BLaER1 treated with 17β-estradiol and CSF1 and Interleukin-3, amounts not matched to agents 10 nM and 100 nM (cell line): Measurements from ENCODE around the gene BAHD1.

ENCODE experiments used
- H3K27ac ChIP-seq, 11 experiments: shearing (Covaris generic); formaldehyde crosslinking; 2 replicates each; pipeline ENCODE4 v1.8.1; 2022
- H3K27me3 ChIP-seq, 11 experiments: shearing (Covaris generic); formaldehyde crosslinking; 2 replicates each; pipeline ENCODE4 v1.8.1; 2022
- H3K36me3 ChIP-seq, 11 experiments: shearing (Covaris generic); formaldehyde crosslinking; 2 replicates each; pipeline ENCODE4 v1.8.1; 2022
- H3K4me1 ChIP-seq, 10 experiments: shearing (Covaris generic); formaldehyde crosslinking; 2 replicates each; pipeline ENCODE4 v1.8.1; 2022
- H3K4me2 ChIP-seq, 11 experiments: shearing (Covaris generic); formaldehyde crosslinking; 2 replicates each; pipeline ENCODE4 v1.8.1; 2022
- H3K4me3 ChIP-seq, 10 experiments: shearing (Covaris generic); formaldehyde crosslinking; 2 replicates each; pipeline ENCODE4 v1.8.1; 2022
- H3K9ac ChIP-seq, 11 experiments: shearing (Covaris generic); formaldehyde crosslinking; 2 replicates each; pipeline ENCODE4 v1.8.1; 2022
- H3K9me3 ChIP-seq, 11 experiments: shearing (Covaris generic); formaldehyde crosslinking; replicated peaks in 1 of 11; 2 replicates each; pipeline ENCODE4 v1.8.1; 2022
- H4K20me1 ChIP-seq, 11 experiments: shearing (Covaris generic); formaldehyde crosslinking; 2 replicates each; pipeline ENCODE4 v1.8.1; 2022
- Cebpa-rat ChIP-seq, 11 experiments: shearing (Covaris generic); IDR thresholded peaks; 2 replicates each; pipeline ENCODE4 v1.8.1; 2022

BAHD1 gene

GRCh38 chr15:40407330-40407990, 33.3 kb upstream of the BAHD1 start:
- Histone ChIP-seq H3K4me2 (peak overlapping the region; percentile 88 to 98 (median 94)), H3K27ac (peak overlapping the region in 5 of 11 experiments; percentile 7 to 28 (median 17); a peak in 3 of 22 replicates), H3K27me3 (no peaks in the 10 kb centered on the region), H4K20me1 (peaks cover 0 to 43% (median 17%) of the 10 kb centered on the region in 11 experiments; a peak in 15 of 22 replicates), H3K9ac (peak overlapping the region in 10 of 11 experiments; percentile 8 to 86 (median 74); a peak in 12 of 22 replicates), H3K4me1 (peaks cover 25 to 38% (median 32%) of the 10 kb centered on the region in 10 experiments), H3K4me3 (peak overlapping the region in 7 of 10 experiments; percentile 10 to 86 (median 79); a peak in 9 of 20 replicates), H3K9me3 (no peaks in the 10 kb centered on the region), H3K36me3 (peaks cover 43 to 59% (median 50%) of the 10 kb centered on the region in 11 experiments)
- no peak for TF ChIP-seq Cebpa-rat (IDR thresholded peaks at IDR 0.05)

DNA sequence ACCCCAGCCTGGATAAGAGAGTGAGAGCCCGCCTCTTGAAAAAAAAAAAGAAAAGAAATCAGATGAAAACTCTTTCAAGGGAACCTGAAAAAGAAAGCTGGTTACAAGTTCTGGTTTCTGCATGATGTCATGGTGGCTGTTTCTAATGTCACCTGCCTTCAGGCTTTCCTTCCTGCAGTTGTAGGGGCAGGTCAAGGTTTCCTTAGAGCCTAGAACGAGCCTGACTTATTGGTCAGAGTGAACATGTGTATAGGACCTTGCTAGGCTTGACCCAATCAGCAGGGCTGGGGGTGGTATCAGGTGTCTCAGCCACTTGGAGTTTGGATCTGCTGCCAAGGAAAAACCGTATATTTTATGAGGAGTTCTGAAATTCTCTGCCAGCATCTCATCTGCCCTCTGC, 31.4 kb upstream of the BAHD1 start:
- Histone ChIP-seq H3K4me1 (peaks cover 25 to 36% (median 32%) of the 10 kb centered on the region in 10 experiments), H3K4me3 (no peak overlapping the region), H3K27me3 (no peaks in the 10 kb centered on the region), H3K36me3 (peaks cover 62 to 73% (median 69%) of the 10 kb centered on the region in 11 experiments), H4K20me1 (peaks cover 0 to 51% (median 21%) of the 10 kb centered on the region in 11 experiments; a peak in 16 of 22 replicates), H3K9me3 (no peaks in the 10 kb centered on the region), H3K9ac (no peak overlapping the region), H3K27ac (no peak overlapping the region), H3K4me2 (no peak overlapping the region)
- TF ChIP-seq Cebpa-rat (IDR thresholded peaks at IDR 0.05): no peak

DNA sequence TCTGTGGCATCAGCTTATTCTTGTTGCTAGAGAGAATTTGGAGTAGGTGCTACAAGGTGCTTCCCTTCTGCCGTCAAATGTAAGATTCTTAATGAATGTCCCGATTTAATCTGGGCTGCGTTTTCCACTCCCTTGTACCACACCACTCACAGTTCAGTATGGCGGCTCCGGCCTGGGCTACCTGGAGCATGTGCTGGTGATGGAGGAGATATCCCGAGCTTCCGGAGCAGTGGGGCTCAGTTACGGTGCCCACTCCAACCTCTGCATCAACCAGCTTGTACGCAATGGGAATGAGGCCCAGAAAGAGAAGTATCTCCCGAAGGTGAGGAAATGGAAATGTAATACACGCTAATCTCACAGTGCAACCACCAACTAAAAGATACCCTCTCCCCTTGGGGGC, 30.3 kb upstream of the BAHD1 start:
- no peaks in the 10 kb centered on the region for H3K9me3 ChIP-seq
- peaks cover 73 to 85% (median 80%) of the 10 kb centered on the region in 11 experiments for H3K36me3 ChIP-seq
- H3K27me3 ChIP-seq: no peaks in the 10 kb centered on the region
- H4K20me1 ChIP-seq: peaks cover 0 to 61% (median 21%) of the 10 kb centered on the region in 11 experiments; a peak in 16 of 22 replicates
- H3K9ac ChIP-seq: no peak overlapping the region
- H3K4me1 ChIP-seq: peaks cover 18 to 27% (median 24%) of the 10 kb centered on the region in 10 experiments
- H3K4me2 ChIP-seq: no peak overlapping the region
- no peak for TF ChIP-seq Cebpa-rat (IDR thresholded peaks at IDR 0.05)
- no peak overlapping the region for H3K27ac ChIP-seq
- H3K4me3 ChIP-seq: no peak overlapping the region

DNA sequence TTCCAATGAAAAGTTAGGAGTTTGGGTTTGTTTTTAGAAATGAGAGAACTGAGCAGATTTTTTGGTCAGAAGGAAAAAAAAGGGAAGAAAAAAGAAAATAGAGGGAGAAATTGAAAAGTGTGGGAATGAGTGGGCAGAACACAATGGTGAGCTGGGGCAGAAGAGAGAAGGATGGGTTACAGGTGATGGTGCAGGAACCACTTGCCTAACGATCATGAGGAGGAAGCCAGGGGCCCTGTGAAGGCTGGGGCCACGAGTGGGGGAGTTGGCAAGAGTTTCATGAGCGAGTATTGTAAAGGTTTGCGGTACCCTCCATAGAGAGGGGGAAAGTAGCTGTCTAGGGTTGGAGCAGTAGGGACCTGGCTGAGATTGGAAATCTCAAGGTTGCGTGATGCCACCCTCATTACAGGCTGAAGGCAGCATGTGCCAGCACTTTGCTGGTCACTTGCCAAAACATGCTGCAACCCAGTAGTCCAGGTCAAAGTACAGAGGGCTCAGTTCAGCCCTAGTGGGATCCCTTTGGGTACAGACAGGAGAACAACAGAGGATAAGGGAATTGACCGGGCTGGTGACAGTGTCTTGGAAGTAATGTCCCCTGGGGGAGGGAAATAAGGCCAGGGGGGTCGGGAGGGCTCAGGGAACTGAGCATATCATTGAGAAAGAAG, 28.5 kb upstream of the BAHD1 start:
- H3K4me2 ChIP-seq: no peak overlapping the region
- no peak overlapping the region for H3K4me3 ChIP-seq
- H3K27ac ChIP-seq: no peak overlapping the region
- H3K9ac ChIP-seq: no peak overlapping the region
- peaks cover 6 to 16% (median 11%) of the 10 kb centered on the region in 10 experiments for H3K4me1 ChIP-seq
- TF ChIP-seq Cebpa-rat (IDR thresholded peaks at IDR 0.05): no peak
- peaks cover 0 to 73% (median 21%) of the 10 kb centered on the region in 11 experiments; a peak in 16 of 22 replicates for H4K20me1 ChIP-seq
- H3K27me3 ChIP-seq: no peaks in the 10 kb centered on the region
- H3K9me3 ChIP-seq: no peaks in the 10 kb centered on the region
- H3K36me3 ChIP-seq: peaks cover 87 to 100% (median 96%) of the 10 kb centered on the region in 11 experiments

DNA sequence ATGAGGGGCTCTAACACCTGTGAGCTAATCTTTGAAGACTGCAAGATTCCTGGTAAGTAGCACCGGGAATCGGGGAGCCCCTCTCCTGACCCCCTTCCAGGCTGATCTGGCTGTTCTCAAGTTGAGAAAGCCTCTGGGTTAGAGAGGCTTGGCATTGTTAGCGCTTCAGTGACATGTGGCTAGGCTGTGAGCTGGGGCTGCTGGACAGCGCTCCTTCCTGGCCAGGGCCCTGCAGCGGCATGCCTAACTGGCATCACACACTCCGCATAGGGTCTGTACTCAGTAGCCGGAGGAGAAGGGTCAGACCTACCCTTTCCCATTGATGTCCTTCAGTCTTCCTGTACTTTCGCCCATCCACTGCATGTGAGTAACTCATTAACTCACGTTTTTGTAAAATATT, 27.7 kb upstream of the BAHD1 start:
- no peak overlapping the region for H3K27ac ChIP-seq
- no peak overlapping the region for H3K4me3 ChIP-seq
- H3K9me3 ChIP-seq: no peaks in the 10 kb centered on the region
- H3K9ac ChIP-seq: peak overlapping the region in 1 of 11 experiments; percentile 22; a peak in 2 of 22 replicates
- no peak overlapping the region for H3K4me2 ChIP-seq
- peaks cover 0 to 8% (median 3%) of the 10 kb centered on the region in 10 experiments; a peak in 11 of 20 replicates for H3K4me1 ChIP-seq
- peaks cover 0 to 71% (median 13%) of the 10 kb centered on the region in 11 experiments; a peak in 14 of 22 replicates for H4K20me1 ChIP-seq
- no peaks in the 10 kb centered on the region for H3K27me3 ChIP-seq
- H3K36me3 ChIP-seq: peaks cover 93 to 100% (median 97%) of the 10 kb centered on the region in 11 experiments
- no peak for TF ChIP-seq Cebpa-rat (IDR thresholded peaks at IDR 0.05)

GRCh38 chr15:40414816-40415215, 25.9 kb upstream of the BAHD1 start:
- H3K4me3 ChIP-seq: no peak overlapping the region
- H3K4me2 ChIP-seq: no peak overlapping the region
- H3K27ac ChIP-seq: no peak overlapping the region
- peaks cover 0 to under 1% (median 0%) of the 10 kb centered on the region in 10 experiments; a peak in 1 of 20 replicates for H3K4me1 ChIP-seq
- TF ChIP-seq Cebpa-rat (IDR thresholded peaks at IDR 0.05): no peak
- H3K27me3 ChIP-seq: no peaks in the 10 kb centered on the region
- H3K36me3 ChIP-seq: peaks cover 88 to 95% (median 92%) of the 10 kb centered on the region in 11 experiments
- H4K20me1 ChIP-seq: peaks cover 0 to 61% (median 13%) of the 10 kb centered on the region in 11 experiments; a peak in 9 of 22 replicates
- H3K9me3 ChIP-seq: no peaks in the 10 kb centered on the region
- H3K9ac ChIP-seq: no peak overlapping the region

DNA sequence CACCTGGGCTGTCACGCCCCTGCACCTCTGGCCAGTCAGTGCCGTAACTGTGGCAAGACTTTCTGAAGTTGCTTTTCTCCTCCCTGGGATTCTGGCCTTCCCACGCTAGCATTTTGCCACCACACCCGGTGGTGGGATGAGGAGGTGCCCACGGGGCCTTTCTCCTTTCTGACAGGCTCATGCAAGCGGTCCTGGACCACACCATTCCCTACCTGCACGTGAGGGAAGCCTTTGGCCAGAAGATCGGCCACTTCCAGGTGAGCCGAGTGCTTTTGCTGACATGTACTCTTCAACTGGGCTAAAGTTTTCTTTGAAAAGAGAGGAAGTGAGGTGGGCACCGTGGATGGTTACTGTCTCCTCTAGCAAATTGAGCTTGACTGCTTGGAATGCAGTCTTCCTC, 25.5 kb upstream of the BAHD1 start:
- H3K27ac ChIP-seq: no peak overlapping the region
- peaks cover 0 to 4% (median 0%) of the 10 kb centered on the region in 10 experiments; a peak in 4 of 20 replicates for H3K4me1 ChIP-seq
- peaks cover 0 to 61% (median 13%) of the 10 kb centered on the region in 11 experiments; a peak in 9 of 22 replicates for H4K20me1 ChIP-seq
- peaks cover 84 to 92% (median 88%) of the 10 kb centered on the region in 11 experiments for H3K36me3 ChIP-seq
- H3K27me3 ChIP-seq: no peaks in the 10 kb centered on the region
- H3K4me3 ChIP-seq: no peak overlapping the region
- H3K4me2 ChIP-seq: no peak overlapping the region
- H3K9ac ChIP-seq: no peak overlapping the region
- H3K9me3 ChIP-seq: no peaks in the 10 kb centered on the region
- no peak for TF ChIP-seq Cebpa-rat (IDR thresholded peaks at IDR 0.05)

- peaks cover 2 to 12% (median 6%) of the 10 kb centered on the region in 10 experiments; a peak in 17 of 20 replicates for H3K4me1 ChIP-seq
- H4K20me1 ChIP-seq: peaks cover 0 to 65% (median 17%) of the 10 kb centered on the region in 11 experiments; a peak in 11 of 22 replicates
- H3K9ac ChIP-seq: no peak overlapping the region
- no peaks in the 10 kb centered on the region for H3K27me3 ChIP-seq
- H3K27ac ChIP-seq: no peak overlapping the region
- H3K9me3 ChIP-seq: no peaks in the 10 kb centered on the region
- peaks cover 76 to 83% (median 80%) of the 10 kb centered on the region in 11 experiments for H3K36me3 ChIP-seq
- H3K4me3 ChIP-seq: no peak overlapping the region
- H3K4me2 ChIP-seq: no peak overlapping the region
- no peak for TF ChIP-seq Cebpa-rat (IDR thresholded peaks at IDR 0.05)
These were observed 24.7 kb upstream of the BAHD1 start for GRCh38 chr15:40416056-40416455.

GRCh38 chr15:40418126-40418525, 22.6 kb upstream of the BAHD1 start:
- H3K27ac ChIP-seq: no peak overlapping the region
- H3K36me3 ChIP-seq: peaks cover 55 to 63% (median 59%) of the 10 kb centered on the region in 11 experiments
- H3K9ac ChIP-seq: no peak overlapping the region

More at GRCh38 chr15:40418126-40418525, 22.6 kb upstream of the BAHD1 start:
- Histone ChIP-seq H4K20me1 (peaks cover 0 to 54% (median 11%) of the 10 kb centered on the region in 11 experiments; a peak in 11 of 22 replicates), H3K9me3 (no peaks in the 10 kb centered on the region), H3K4me1 (peaks cover 13 to 24% (median 15%) of the 10 kb centered on the region in 10 experiments; a peak in 19 of 20 replicates), H3K27me3 (no peaks in the 10 kb centered on the region), H3K4me2 (no peak overlapping the region), H3K4me3 (no peak overlapping the region)
- no peak for TF ChIP-seq Cebpa-rat (IDR thresholded peaks at IDR 0.05)
